KMS-11 (cell line): ENCODE data around the gene FBRS.

Experiments used
- H2AFZ ChIP-seq: fragments of 200-600 bp; sonication (generic); 2 replicates; pipeline ENCODE4 v1.6.1; 2016; ENCODE audit warnings: antibody characterized with exemption, mixed run types, low read depth
- H3K27ac ChIP-seq: fragments of 200-600 bp; sonication (generic); 2 replicates; pipeline ENCODE4 v1.6.1; 2016; ENCODE audit warnings: mild to moderate bottlenecking, mixed run types
- H3K27me3 ChIP-seq: fragments of 200-600 bp; sonication (generic); 2 replicates; pipeline ENCODE4 v1.6.1; 2017; ENCODE audit warnings: mild to moderate bottlenecking, low read depth, mixed run types, moderate library complexity; ENCODE audit not compliant: insufficient read depth
- H3K36me3 ChIP-seq: fragments of 200-600 bp; sonication (generic); 2 replicates; pipeline ENCODE4 v1.6.1; 2017; ENCODE audit warnings: mild to moderate bottlenecking, mixed run types; ENCODE audit not compliant: insufficient read depth
- H3K4me1 ChIP-seq: fragments of 200-600 bp; sonication (generic); 2 replicates; pipeline ENCODE4 v1.6.1; 2016; ENCODE audit warnings: mild to moderate bottlenecking, low read depth, mixed run types; ENCODE audit not compliant: poor library complexity, severe bottlenecking
- H3K4me2 ChIP-seq: fragments of 200-600 bp; sonication (generic); 2 replicates; pipeline ENCODE4 v1.7.0; 2016; ENCODE audit warnings: mild to moderate bottlenecking, mixed run types
- H3K4me3 ChIP-seq: fragments of 200-600 bp; sonication (generic); IDR thresholded peaks from 2 replicates; pipeline ENCODE4 v1.6.1; 2017; ENCODE audit warnings: low read depth, low read length, mixed read lengths; ENCODE audit not compliant: insufficient read depth
- H3K79me2 ChIP-seq: fragments of 200-600 bp; sonication (generic); 2 replicates; pipeline ENCODE4 v1.6.1; 2016; ENCODE audit warnings: low read depth, mixed run types; ENCODE audit not compliant: insufficient read depth
- H3K9ac ChIP-seq: fragments of 200-600 bp; sonication (generic); 2 replicates; pipeline ENCODE4 v1.6.1; 2016; ENCODE audit warnings: mild to moderate bottlenecking, mixed run types
- H4K20me1 ChIP-seq: fragments of 200-600 bp; sonication (generic); 2 replicates; pipeline ENCODE4 v1.6.1; 2016; ENCODE audit warnings: mild to moderate bottlenecking, mixed run types; ENCODE audit not compliant: insufficient read depth
- TF ChIP-seq, protein P1 (sequence below): fragments of 200-600 bp; sonication (generic); conservative IDR thresholded peaks from 2 replicates; pipeline ENCODE4 v1.6.1; 2017; ENCODE audit warnings: low read depth, mild to moderate bottlenecking, antibody characterized with exemption, low read length, moderate library complexity, mixed read lengths

The FBRS gene

DNA sequence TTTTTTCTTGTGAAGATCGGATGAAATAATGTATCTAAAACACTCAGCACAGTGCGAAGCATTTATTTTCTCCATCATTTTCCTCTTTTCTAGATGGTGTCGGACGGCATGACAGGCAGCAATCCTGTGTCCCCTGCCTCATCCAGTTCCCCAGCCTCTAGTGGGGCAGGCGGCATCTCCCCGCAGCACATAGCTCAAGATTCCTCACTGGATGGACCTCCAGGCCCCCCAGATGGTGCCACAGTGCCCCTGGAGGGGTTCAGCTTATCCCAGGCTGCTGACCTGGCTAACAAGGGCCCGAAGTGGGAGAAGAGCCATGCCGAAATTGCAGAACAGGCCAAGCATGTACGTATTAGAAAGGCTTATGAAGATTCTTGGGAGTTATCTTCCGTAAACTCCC lies 45.7 kb downstream of the FBRS start:
- Histone ChIP-seq H3K27me3 (no peaks in the 10 kb centered on the region), H3K9ac (no peak overlapping the region), H3K4me1 (peaks cover 10% of the 10 kb centered on the region), H3K4me2 (no peak overlapping the region), H3K4me3 (no peak overlapping the region), H3K36me3 (peaks cover 54% of the 10 kb centered on the region; the same call in 1 of the 2 replicates), H3K27ac (no peak overlapping the region), H2AFZ (no peak overlapping the region), H3K79me2 (peaks cover 43% of the 10 kb centered on the region), H4K20me1 (no peaks in the 10 kb centered on the region)
- TF ChIP-seq, protein P1, sequence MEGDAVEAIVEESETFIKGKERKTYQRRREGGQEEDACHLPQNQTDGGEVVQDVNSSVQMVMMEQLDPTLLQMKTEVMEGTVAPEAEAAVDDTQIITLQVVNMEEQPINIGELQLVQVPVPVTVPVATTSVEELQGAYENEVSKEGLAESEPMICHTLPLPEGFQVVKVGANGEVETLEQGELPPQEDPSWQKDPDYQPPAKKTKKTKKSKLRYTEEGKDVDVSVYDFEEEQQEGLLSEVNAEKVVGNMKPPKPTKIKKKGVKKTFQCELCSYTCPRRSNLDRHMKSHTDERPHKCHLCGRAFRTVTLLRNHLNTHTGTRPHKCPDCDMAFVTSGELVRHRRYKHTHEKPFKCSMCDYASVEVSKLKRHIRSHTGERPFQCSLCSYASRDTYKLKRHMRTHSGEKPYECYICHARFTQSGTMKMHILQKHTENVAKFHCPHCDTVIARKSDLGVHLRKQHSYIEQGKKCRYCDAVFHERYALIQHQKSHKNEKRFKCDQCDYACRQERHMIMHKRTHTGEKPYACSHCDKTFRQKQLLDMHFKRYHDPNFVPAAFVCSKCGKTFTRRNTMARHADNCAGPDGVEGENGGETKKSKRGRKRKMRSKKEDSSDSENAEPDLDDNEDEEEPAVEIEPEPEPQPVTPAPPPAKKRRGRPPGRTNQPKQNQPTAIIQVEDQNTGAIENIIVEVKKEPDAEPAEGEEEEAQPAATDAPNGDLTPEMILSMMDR: no peak

DNA sequence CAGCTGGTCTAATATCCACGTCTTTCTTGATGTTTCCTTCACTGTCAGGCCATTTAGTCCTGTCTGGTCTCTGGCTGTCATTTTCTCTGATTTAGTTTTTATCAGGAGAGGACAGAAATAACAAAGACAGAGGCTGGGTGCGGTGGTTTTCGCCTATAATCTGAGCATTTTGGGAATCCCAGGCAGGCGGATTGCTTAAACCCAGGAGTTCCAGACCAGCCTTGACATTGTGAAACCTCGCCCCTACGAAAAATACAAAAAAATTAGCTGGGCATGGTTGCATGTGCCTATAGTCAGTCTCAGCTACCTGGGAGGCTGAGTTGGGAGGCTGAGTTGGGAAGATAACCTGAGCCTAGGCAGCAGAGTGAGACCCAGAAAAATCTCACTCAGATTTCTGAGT lies 47.8 kb downstream of the FBRS start:
- Histone ChIP-seq H4K20me1 (no peaks in the 10 kb centered on the region), H3K4me1 (no peaks in the 10 kb centered on the region), H3K4me3 (no peak overlapping the region), H3K4me2 (no peak overlapping the region), H3K27me3 (no peaks in the 10 kb centered on the region), H3K9ac (no peak overlapping the region), H3K36me3 (peaks cover 58% of the 10 kb centered on the region; the same call in 1 of the 2 replicates), H2AFZ (no peak overlapping the region), H3K27ac (no peak overlapping the region), H3K79me2 (peaks cover 22% of the 10 kb centered on the region; the same call in 1 of the 2 replicates)
- TF ChIP-seq, protein P1: no peak

DNA sequence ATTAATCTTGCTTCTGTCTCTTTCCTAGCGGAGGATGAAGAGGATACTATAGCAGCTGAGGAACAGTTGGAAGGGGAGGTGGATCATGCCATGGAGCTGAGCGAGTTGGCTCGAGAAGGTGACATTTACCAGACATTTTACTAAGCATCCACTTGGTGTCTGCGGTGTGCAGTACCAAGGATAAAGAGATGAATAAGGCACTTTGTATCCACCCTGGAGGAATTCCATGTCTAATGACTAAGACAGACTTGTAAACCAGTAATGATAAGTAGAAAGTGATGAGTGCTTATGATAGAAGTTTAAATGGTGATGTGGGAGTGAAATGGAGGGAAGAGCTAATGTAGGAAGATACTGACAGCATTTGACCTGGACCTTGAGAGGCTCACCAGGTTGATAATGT lies 52.7 kb downstream of the FBRS start:
- no peak overlapping the region for H3K4me3 ChIP-seq
- no peaks in the 10 kb centered on the region for H3K27me3 ChIP-seq
- H3K4me2 ChIP-seq: no peak overlapping the region
- H3K79me2 ChIP-seq: peaks cover 7% of the 10 kb centered on the region; the same call in 1 of the 2 replicates
- H3K9ac ChIP-seq: no peak overlapping the region
- H2AFZ ChIP-seq: no peak overlapping the region
- no peaks in the 10 kb centered on the region for H3K4me1 ChIP-seq
- H3K36me3 ChIP-seq: peaks cover 48% of the 10 kb centered on the region; the same call in 1 of the 2 replicates
- no peaks in the 10 kb centered on the region for H4K20me1 ChIP-seq
- no peak overlapping the region for H3K27ac ChIP-seq
- TF ChIP-seq, protein P1: no peak

DNA sequence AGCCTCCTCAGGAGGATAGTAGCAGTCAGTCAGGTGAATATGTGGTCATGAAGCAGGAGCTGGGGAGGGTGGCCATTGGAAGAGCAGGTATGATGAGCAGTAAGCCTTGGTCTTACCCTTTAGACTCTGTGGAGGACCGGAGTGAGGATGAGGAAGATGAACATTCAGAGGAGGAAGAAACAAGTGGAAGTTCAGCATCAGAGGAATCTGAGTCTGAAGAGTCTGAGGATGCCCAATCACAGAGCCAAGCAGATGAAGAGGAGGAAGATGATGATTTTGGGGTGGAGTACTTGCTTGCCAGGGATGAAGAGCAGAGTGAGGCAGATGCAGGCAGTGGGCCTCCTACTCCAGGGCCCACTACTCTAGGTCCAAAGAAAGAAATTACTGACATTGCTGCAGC lies 53.5 kb downstream of the FBRS start:
- Histone ChIP-seq H3K27me3 (no peaks in the 10 kb centered on the region), H3K4me2 (no peak overlapping the region), H4K20me1 (0 out of 2 replicates have a peak, but pooled peaks cover 3% of the 10 kb centered on the region), H3K4me3 (no peak overlapping the region), H3K36me3 (peaks cover 47% of the 10 kb centered on the region; the same call in 1 of the 2 replicates), H3K4me1 (no peaks in the 10 kb centered on the region), H3K79me2 (peaks cover 13% of the 10 kb centered on the region; the same call in 1 of the 2 replicates), H2AFZ (no peak overlapping the region), H3K27ac (no peak overlapping the region), H3K9ac (no peak overlapping the region)
- TF ChIP-seq, protein P1: no peak
